B cell (primary cell): ENCODE results near the gene SLC2A10. TPM values are rescaled to one million over a fixed set of nuclear protein-coding genes. Genes with fewer than 3 reads are reported as not detected.

Source experiments
- ATAC-seq: fragments of 200-7000 bp; cut with Tn5 transposase; one replicate; pipeline ENCODE4 v1.10.0; 2021; ENCODE audit warnings: low read depth, mild to moderate bottlenecking, moderate number of reproducible peaks, moderate library complexity
- CTCF ChIA-PET: fragments of 350-600 bp; sonication (Branson Sonifier 250); formaldehyde crosslinking; loops from one replicate; lab custom pipeline; 2021; ENCODE audit warnings: antibody characterized with exemption, inconsistent platforms; lab: Charles Lee
- POLR2A ChIA-PET: fragments of 350-600 bp; sonication (Branson Sonifier 250); formaldehyde crosslinking; loops from one replicate; lab custom pipeline; 2021; ENCODE audit warnings: antibody characterized with exemption; lab: Charles Lee
- DNase-seq: peaks from one replicate; pipeline ENCODE4 v3.0.0; 2013
- H2AFZ ChIP-seq: 2 replicates; pipeline ENCODE4 v1.6.1; 2012; ENCODE audit warnings: mild to moderate bottlenecking, low read depth, low read length; ENCODE audit not compliant: insufficient read depth, poor library complexity, severe bottlenecking
- H3K27ac ChIP-seq, 2 donors: 1 replicate in 1 of 2; 2 replicates in 1 of 2; pipeline ENCODE4 v1.5.1; 2012 to 2013; ENCODE audit warnings: low read length in 2 of 2, mild to moderate bottlenecking in 2 of 2, moderate library complexity in 1 of 2
- H3K27me3 ChIP-seq, 4 experiments: fragments of 200-600 bp in 1 of 4; sonication (generic) in 1 of 4; replicated peaks in 1 of 4; 1 replicate in 2 of 4; 2 replicates in 2 of 4; pipeline versions ENCODE4 v1.6.1 to v1.7.0; 2013 to 2016; ENCODE audit warnings: low read length in 3 of 4, mild to moderate bottlenecking in 2 of 4, mixed read lengths in 1 of 4, moderate library complexity in 1 of 4; ENCODE audit not compliant: insufficient read depth in 4 of 4, control insufficient read depth in 3 of 4; ENCODE audit errors: control extremely low read depth in 1 of 4
- H3K36me3 ChIP-seq, 2 experiments: replicated peaks in 1 of 2; 1 replicate in 1 of 2; 2 replicates in 1 of 2; pipeline versions ENCODE4 v1.6.1 to v1.7.1; 2013; ENCODE audit warnings: low read length in 1 of 2; ENCODE audit not compliant: insufficient read depth in 2 of 2, control insufficient read depth in 1 of 2; ENCODE audit errors: control extremely low read depth in 1 of 2, extremely low read depth in 1 of 2
- H3K4me1 ChIP-seq, 2 donors: fragments of 200-600 bp in 1 of 2; sonication (generic) in 1 of 2; 1 replicate in 1 of 2; 2 replicates in 1 of 2; pipeline versions ENCODE4 v1.5.1 to v1.6.1; 2013 to 2017; ENCODE audit warnings: low read length in 2 of 2; ENCODE audit not compliant: control insufficient read depth in 2 of 2, insufficient read depth in 2 of 2
- H3K4me2 ChIP-seq: replicated peaks from 2 replicates; pipeline ENCODE3; 2012; ENCODE audit warnings: mild to moderate bottlenecking, low read depth, low read length; ENCODE audit not compliant: poor library complexity, severe bottlenecking
- H3K4me3 ChIP-seq, 5 experiments: fragments of 200-600 bp in 1 of 5; sonication (generic) in 1 of 5; 1 replicate in 3 of 5; 2 replicates in 2 of 5; pipeline versions ENCODE4 v1.5.1 to v1.7.0; 2011 to 2016; ENCODE audit warnings: low read length in 4 of 5, mild to moderate bottlenecking in 4 of 5, low read depth in 2 of 5, control low read depth in 1 of 5, moderate library complexity in 1 of 5; ENCODE audit not compliant: insufficient read depth in 1 of 5; ENCODE audit errors: control extremely low read depth in 1 of 5, extremely low read depth in 1 of 5
- H3K79me2 ChIP-seq: fragments of 200-600 bp; sonication (generic); one replicate; pipeline ENCODE4 v1.6.0; 2016; ENCODE audit warnings: low read length; ENCODE audit not compliant: control insufficient read depth, insufficient read depth
- H3K9ac ChIP-seq: fragments of 200-600 bp; sonication (generic); 2 replicates; pipeline ENCODE4 v1.6.1; 2017; ENCODE audit warnings: mild to moderate bottlenecking, low read length, moderate library complexity
- H3K9me3 ChIP-seq, 3 donors: one replicate each; pipeline versions ENCODE4 v1.6.1 to v1.7.1; 2013; ENCODE audit warnings: low read length in 2 of 3; ENCODE audit not compliant: control insufficient read depth in 2 of 3, insufficient read depth in 1 of 3; ENCODE audit errors: control extremely low read depth in 1 of 3
- H4K20me1 ChIP-seq: 2 replicates; pipeline ENCODE4 v1.6.0; 2012; ENCODE audit warnings: mild to moderate bottlenecking, low read length; ENCODE audit not compliant: insufficient read depth, control insufficient read depth, poor library complexity, severe bottlenecking
- H3K27ac Mint-ChIP-seq: one replicate; pipeline ENCODE4 v1.8.0; 2021; ENCODE audit warnings: mixed read lengths
- H3K27me3 Mint-ChIP-seq: one replicate; pipeline ENCODE4 v1.8.0; 2021; ENCODE audit warnings: mixed read lengths
- H3K4me1 Mint-ChIP-seq: one replicate; pipeline ENCODE4 v1.8.0; 2021; ENCODE audit warnings: mixed read lengths
- H3K4me3 Mint-ChIP-seq: one replicate; pipeline ENCODE4 v1.8.0; 2021; ENCODE audit warnings: mixed read lengths
- H3K9me3 Mint-ChIP-seq: one replicate; pipeline ENCODE4 v1.8.0; 2022; ENCODE audit warnings: mixed read lengths; ENCODE audit not compliant: insufficient read depth
- EZH2 ChIP-seq: IDR thresholded peaks from 2 replicates; pipeline ENCODE4 v1.6.1; 2012; ENCODE audit warnings: borderline replicate concordance, low read depth, mild to moderate bottlenecking, moderate library complexity, low read length; ENCODE audit not compliant: insufficient read depth, poor library complexity, severe bottlenecking
- WGBS: methylation state at CpG from one replicate; pipeline ENCODE4 v1.1.5; 2013; ENCODE audit warnings: missing lambda C conversion rate; ENCODE audit not compliant: insufficient coverage; 5-methylcytosine and 5-hydroxymethylcytosine counted together
- intact Hi-C: fragments of 100-400 bp; cut with micrococcal nuclease; formaldehyde crosslinking; loops from one replicate; pipeline ENCODE4 v1.10.0; 2022
- polyA plus RNA-seq: library from polyadenylated mRNA; depleted of rRNA; stranded (reverse); fragments of >200 nt; gene quantifications from 2 replicates; pipeline ENCODE4 v1.2.3, GENCODE V29; 2012
- total RNA-seq, 2 donors: library from RNA; stranded (reverse); fragments of 120-200 nt in 1 of 2; gene quantifications; 1 replicate in 1 of 2; 2 replicates in 1 of 2; pipeline versions ENCODE4 v1.2.3 to v1.2.4, GENCODE V29; 2013 to 2022
- TF ChIP-seq, protein P1 (sequence below): fragments of 200-600 bp; IDR thresholded peaks from one replicate; pipeline ENCODE4 v1.8.0; 2022; ENCODE audit warnings: antibody characterized with exemption, mild to moderate bottlenecking

SLC2A10 gene
- total and polyA plus RNA-seq, 2 donors (not counting 1 experiment from before 2014, with no cell fraction given), result not detected

DNA sequence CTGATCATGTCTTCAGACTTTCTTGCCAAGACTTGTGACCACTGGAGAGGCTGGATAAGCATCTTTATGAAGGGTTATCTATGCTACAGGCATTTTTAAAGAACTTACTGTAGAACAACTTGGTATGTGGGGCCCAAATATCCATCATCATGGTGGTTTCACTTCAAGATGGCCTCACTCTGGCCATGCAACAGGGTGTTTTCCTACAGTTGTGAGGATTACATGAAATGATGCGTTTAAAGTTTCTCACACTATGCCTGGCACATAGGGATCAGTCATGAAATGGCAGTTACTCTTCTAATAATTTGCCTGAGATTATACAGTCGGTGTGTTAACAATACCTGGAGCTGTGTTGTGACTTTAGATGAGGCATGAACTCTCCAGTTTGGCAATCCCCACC is 13.0 kb downstream of the SLC2A10 start:
- Histone ChIP-seq H3K4me2 (no peak overlapping the region), H3K4me3 (no peak overlapping the region), H4K20me1 (no peaks in the 10 kb centered on the region), H3K9me3 (peaks cover 0 to 15% (median 7%) of the 10 kb centered on the region in 3 donors), H3K9ac (no peak overlapping the region), H3K79me2 (no peaks in the 10 kb centered on the region), H3K27me3 (peaks cover 0 to 4% (median 0%) of the 10 kb centered on the region in 4 experiments), H2AFZ (no peak overlapping the region), H3K27ac (no peak overlapping the region), H3K36me3 (no peaks in the 10 kb centered on the region), H3K4me1 (no peaks in the 10 kb centered on the region)
- POLR2A ChIA-PET, result no interaction called here
- ATAC-seq (no peak), DNase-seq (no peak)
- Mint-ChIP-seq H3K27ac (no peak overlapping the region), H3K4me1 (no peaks in the 10 kb centered on the region), H3K27me3 (peaks cover 21% of the 10 kb centered on the region), H3K4me3 (no peak overlapping the region), H3K9me3 (peaks cover 5% of the 10 kb centered on the region)
- CTCF ChIA-PET, result interaction anchor here (0.6 kb wide), 1 partner anchor 155 kb away, joined by 3 read pairs; no protein-coding TSS in a partner anchor
- TF ChIP-seq, protein P1, sequence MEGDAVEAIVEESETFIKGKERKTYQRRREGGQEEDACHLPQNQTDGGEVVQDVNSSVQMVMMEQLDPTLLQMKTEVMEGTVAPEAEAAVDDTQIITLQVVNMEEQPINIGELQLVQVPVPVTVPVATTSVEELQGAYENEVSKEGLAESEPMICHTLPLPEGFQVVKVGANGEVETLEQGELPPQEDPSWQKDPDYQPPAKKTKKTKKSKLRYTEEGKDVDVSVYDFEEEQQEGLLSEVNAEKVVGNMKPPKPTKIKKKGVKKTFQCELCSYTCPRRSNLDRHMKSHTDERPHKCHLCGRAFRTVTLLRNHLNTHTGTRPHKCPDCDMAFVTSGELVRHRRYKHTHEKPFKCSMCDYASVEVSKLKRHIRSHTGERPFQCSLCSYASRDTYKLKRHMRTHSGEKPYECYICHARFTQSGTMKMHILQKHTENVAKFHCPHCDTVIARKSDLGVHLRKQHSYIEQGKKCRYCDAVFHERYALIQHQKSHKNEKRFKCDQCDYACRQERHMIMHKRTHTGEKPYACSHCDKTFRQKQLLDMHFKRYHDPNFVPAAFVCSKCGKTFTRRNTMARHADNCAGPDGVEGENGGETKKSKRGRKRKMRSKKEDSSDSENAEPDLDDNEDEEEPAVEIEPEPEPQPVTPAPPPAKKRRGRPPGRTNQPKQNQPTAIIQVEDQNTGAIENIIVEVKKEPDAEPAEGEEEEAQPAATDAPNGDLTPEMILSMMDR, result no peak
- TF ChIP-seq EZH2, result no peak
- intact Hi-C loops, result no loop called here
- 75% methylated on average over 1 of the region's 2 CpGs for WGBS

DNA sequence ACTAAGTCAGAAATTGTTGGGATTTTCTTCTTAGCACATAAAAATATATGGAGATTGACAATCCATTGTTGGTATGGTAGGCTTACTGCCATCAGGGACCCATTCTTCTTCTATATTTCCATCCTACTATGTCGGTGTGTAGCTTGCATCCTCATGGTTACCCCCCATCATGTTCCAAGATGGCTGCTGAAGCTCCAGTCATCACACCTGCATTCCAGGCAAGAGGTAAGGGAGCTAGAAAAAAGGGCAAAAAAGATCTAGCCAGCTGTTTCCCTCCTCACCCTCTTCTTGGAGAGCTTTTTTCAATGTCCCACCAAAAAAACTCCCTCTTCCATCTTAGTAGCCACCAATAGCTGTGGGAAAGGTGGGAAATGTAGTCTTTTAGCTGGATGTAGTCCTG is 13.6 kb downstream of the SLC2A10 start:
- H3K4me3 ChIP-seq, result no peak overlapping the region
- DNase-seq (no peak), ATAC-seq (no peak)
- no peaks in the 10 kb centered on the region for H3K79me2 ChIP-seq
- ChIA-PET POLR2A (no interaction called here), CTCF (no interaction called here)
- no peaks in the 10 kb centered on the region for H3K4me1 Mint-ChIP-seq
- intact Hi-C loops, result no loop called here
- peaks cover 0 to 15% (median 7%) of the 10 kb centered on the region in 3 donors for H3K9me3 ChIP-seq
- no CpG with 5 or more reads among the region's 1 CpG for WGBS
- H3K9me3 Mint-ChIP-seq, result peaks cover 5% of the 10 kb centered on the region
- H3K9ac ChIP-seq, result no peak overlapping the region
- no peaks in the 10 kb centered on the region for H3K36me3 ChIP-seq
- no peak overlapping the region for H3K27ac Mint-ChIP-seq
- H3K4me1 ChIP-seq, result no peaks in the 10 kb centered on the region
- peaks cover 0 to 4% (median 0%) of the 10 kb centered on the region in 4 experiments for H3K27me3 ChIP-seq
- peaks cover 17% of the 10 kb centered on the region for H3K27me3 Mint-ChIP-seq
- H2AFZ ChIP-seq, result no peak overlapping the region
- no peak overlapping the region for H3K4me3 Mint-ChIP-seq
- H4K20me1 ChIP-seq, result no peaks in the 10 kb centered on the region
- TF ChIP-seq, protein P1, result no peak
- TF ChIP-seq EZH2, result no peak
- H3K27ac ChIP-seq, result no peak overlapping the region
- H3K4me2 ChIP-seq, result no peak overlapping the region
